ENCODE measurements around the gene SLC1A2. TPM values are rescaled to one million over a fixed set of nuclear protein-coding genes. Genes with fewer than 3 reads are reported as not detected.

Gene SLC1A2
- total RNA-seq, 2 donors from 2014 or later: 0.12 TPM; not detected in 1

- H3K36me3 Mint-ChIP-seq (ENCODE audit: low read depth): peaks cover 5% of the 10 kb centered on the region
- H3K4me1 Mint-ChIP-seq: peaks cover 17% of the 10 kb centered on the region
- peak overlapping the region; percentile 78 for H3K4me3 Mint-ChIP-seq
- ATAC-seq (peak; percentile 41), DNase-seq (no peak)
- peak overlapping the region; percentile 90 for H3K27ac Mint-ChIP-seq
- H3K9me3 ChIP-seq (ENCODE audit: control insufficient read depth, low read length, poor library complexity, severe bottlenecking): no peaks in the 10 kb centered on the region
- no peaks in the 10 kb centered on the region for H3K27me3 Mint-ChIP-seq
Measured at GRCh38 chr11:35348898-35349687, 70.3 kb downstream of the SLC1A2 start.

- Mint-ChIP-seq H3K27me3 (no peaks in the 10 kb centered on the region), H3K36me3 (ENCODE audit: low read depth) (peaks cover 5% of the 10 kb centered on the region), H3K4me1 (peaks cover 19% of the 10 kb centered on the region), H3K4me3 (no peak overlapping the region), H3K27ac (peak overlapping the region; percentile 90)
- ATAC-seq: no peak
- no peak for DNase-seq
- H3K9me3 ChIP-seq (ENCODE audit: control insufficient read depth, low read length, poor library complexity, severe bottlenecking): no peaks in the 10 kb centered on the region
Measured at GRCh38 chr11:35347921-35348331, 71.4 kb downstream of the SLC1A2 start.

GRCh38 chr11:35347173-35347878 is 72.0 kb downstream of the SLC1A2 start:
- ATAC-seq (no peak), DNase-seq (no peak)
- Mint-ChIP-seq H3K27me3 (no peaks in the 10 kb centered on the region), H3K4me3 (no peak overlapping the region), H3K36me3 (ENCODE audit: low read depth) (peaks cover 5% of the 10 kb centered on the region), H3K4me1 (peaks cover 21% of the 10 kb centered on the region), H3K27ac (no peak overlapping the region)
- no peaks in the 10 kb centered on the region for H3K9me3 ChIP-seq (ENCODE audit: control insufficient read depth, low read length, poor library complexity, severe bottlenecking)

- Mint-ChIP-seq H3K4me3 (no peak overlapping the region), H3K27ac (peak overlapping the region; percentile 1), H3K27me3 (no peaks in the 10 kb centered on the region), H3K4me1 (peaks cover 21% of the 10 kb centered on the region), H3K36me3 (ENCODE audit: low read depth) (peaks cover 5% of the 10 kb centered on the region)
- DNase-seq (no peak), ATAC-seq (no peak)
- no peaks in the 10 kb centered on the region for H3K9me3 ChIP-seq (ENCODE audit: control insufficient read depth, low read length, poor library complexity, severe bottlenecking)
Measured at GRCh38 chr11:35346472-35347156, 72.7 kb downstream of the SLC1A2 start.

GRCh38 chr11:35344681-35345574 is 74.4 kb downstream of the SLC1A2 start:
- DNase-seq (no peak), ATAC-seq (no peak)
- Mint-ChIP-seq H3K4me1 (peaks cover 22% of the 10 kb centered on the region), H3K4me3 (no peak overlapping the region), H3K27me3 (no peaks in the 10 kb centered on the region), H3K36me3 (ENCODE audit: low read depth) (peaks cover 2% of the 10 kb centered on the region), H3K27ac (no peak overlapping the region)
- no peaks in the 10 kb centered on the region for H3K9me3 ChIP-seq (ENCODE audit: control insufficient read depth, low read length, poor library complexity, severe bottlenecking)

GRCh38 chr11:35343033-35343598 is 76.2 kb downstream of the SLC1A2 start:
- Mint-ChIP-seq H3K4me1 (peaks cover 10% of the 10 kb centered on the region), H3K27ac (peak overlapping the region; percentile 66), H3K4me3 (peak overlapping the region; percentile 49), H3K36me3 (ENCODE audit: low read depth) (peaks cover 2% of the 10 kb centered on the region), H3K27me3 (no peaks in the 10 kb centered on the region)
- ATAC-seq (peak; percentile 78), DNase-seq (no peak)
- H3K9me3 ChIP-seq (ENCODE audit: control insufficient read depth, low read length, poor library complexity, severe bottlenecking): no peaks in the 10 kb centered on the region

- no peaks in the 10 kb centered on the region for H3K9me3 ChIP-seq (ENCODE audit: control insufficient read depth, low read length, poor library complexity, severe bottlenecking)
- Mint-ChIP-seq H3K36me3 (ENCODE audit: low read depth) (peaks cover 2% of the 10 kb centered on the region), H3K27me3 (no peaks in the 10 kb centered on the region), H3K27ac (no peak overlapping the region), H3K4me1 (peaks cover 10% of the 10 kb centered on the region), H3K4me3 (no peak overlapping the region)
- ATAC-seq: no peak
- DNase-seq: no peak
Measured at GRCh38 chr11:35340715-35341114, 78.6 kb downstream of the SLC1A2 start.

GRCh38 chr11:35340071-35340470 is 79.3 kb downstream of the SLC1A2 start:
- H3K4me3 Mint-ChIP-seq: no peak overlapping the region
- H3K36me3 Mint-ChIP-seq (ENCODE audit: low read depth): peaks cover 2% of the 10 kb centered on the region
- H3K27ac Mint-ChIP-seq: no peak overlapping the region
- DNase-seq: no peak
- H3K27me3 Mint-ChIP-seq: no peaks in the 10 kb centered on the region
- H3K4me1 Mint-ChIP-seq: peaks cover 10% of the 10 kb centered on the region
- no peak for ATAC-seq
- H3K9me3 ChIP-seq (ENCODE audit: control insufficient read depth, low read length, poor library complexity, severe bottlenecking): no peaks in the 10 kb centered on the region

- ATAC-seq (no peak), DNase-seq (no peak)
- no peaks in the 10 kb centered on the region for H3K9me3 ChIP-seq (ENCODE audit: control insufficient read depth, low read length, poor library complexity, severe bottlenecking)
- Mint-ChIP-seq H3K4me1 (peaks cover 4% of the 10 kb centered on the region), H3K27me3 (no peaks in the 10 kb centered on the region), H3K36me3 (ENCODE audit: low read depth) (peaks cover 2% of the 10 kb centered on the region), H3K27ac (peak overlapping the region; percentile 55), H3K4me3 (no peak overlapping the region)
Measured at GRCh38 chr11:35338921-35339320, 80.4 kb downstream of the SLC1A2 start.

- DNase-seq (no peak), ATAC-seq (no peak)
- Mint-ChIP-seq H3K27ac (no peak overlapping the region), H3K36me3 (ENCODE audit: low read depth) (peaks cover 2% of the 10 kb centered on the region), H3K27me3 (no peaks in the 10 kb centered on the region), H3K4me3 (no peak overlapping the region), H3K4me1 (peaks cover 4% of the 10 kb centered on the region)
- H3K9me3 ChIP-seq (ENCODE audit: control insufficient read depth, low read length, poor library complexity, severe bottlenecking): no peaks in the 10 kb centered on the region
Measured at GRCh38 chr11:35337914-35338305, 81.4 kb downstream of the SLC1A2 start.

GRCh38 chr11:35337136-35337913 is 82.0 kb downstream of the SLC1A2 start:
- Mint-ChIP-seq H3K4me3 (no peak overlapping the region), H3K27ac (no peak overlapping the region), H3K4me1 (peaks cover 2% of the 10 kb centered on the region), H3K27me3 (no peaks in the 10 kb centered on the region), H3K36me3 (ENCODE audit: low read depth) (peaks cover 2% of the 10 kb centered on the region)
- DNase-seq (no peak), ATAC-seq (peak; percentile 20)
- no peaks in the 10 kb centered on the region for H3K9me3 ChIP-seq (ENCODE audit: control insufficient read depth, low read length, poor library complexity, severe bottlenecking)

- H3K36me3 Mint-ChIP-seq (ENCODE audit: low read depth): peaks cover 2% of the 10 kb centered on the region
- H3K27ac Mint-ChIP-seq: no peak overlapping the region
- H3K27me3 Mint-ChIP-seq: no peaks in the 10 kb centered on the region
- H3K9me3 ChIP-seq (ENCODE audit: control insufficient read depth, low read length, poor library complexity, severe bottlenecking): no peaks in the 10 kb centered on the region
- H3K4me3 Mint-ChIP-seq: no peak overlapping the region
- no peak for ATAC-seq
- no peak for DNase-seq
- H3K4me1 Mint-ChIP-seq: peaks cover 4% of the 10 kb centered on the region
Measured at GRCh38 chr11:35336726-35337125, 82.6 kb downstream of the SLC1A2 start.

All from T-helper 17 cell (primary cell).